OCI-LY3 (cell line): ENCODE results near the gene EYA2.

Source experiments
- H2AFZ ChIP-seq: fragments of 200-600, 300-600 bp; shearing (Covaris generic); 2 replicates; pipeline ENCODE4 v1.6.0; 2014; ENCODE audit warnings: antibody characterized with exemption, low read depth, low read length
- H3K27ac ChIP-seq: fragments of 200-600, 300-600 bp; sonication (generic); 2 replicates; pipeline ENCODE4 v1.5.1; 2014; ENCODE audit warnings: mild to moderate bottlenecking, low read length, moderate library complexity, mixed read lengths
- H3K27me3 ChIP-seq: fragments of 200-600, 300-600 bp; sonication (generic); 2 replicates; pipeline ENCODE4 v1.6.1; 2014; ENCODE audit warnings: low read depth, low read length, mixed read lengths
- H3K36me3 ChIP-seq: fragments of 200-600, 300-600 bp; sonication (generic); replicated peaks from 2 replicates; pipeline ENCODE3; 2014; ENCODE audit warnings: low read depth, low read length, mixed read lengths
- H3K4me1 ChIP-seq: fragments of 300-600, 200-600 bp; sonication (generic); 2 replicates; pipeline ENCODE4 v1.6.1; 2014; ENCODE audit warnings: low read length, mixed read lengths
- H3K4me2 ChIP-seq: fragments of 200-600, 300-600 bp; sonication (generic); 2 replicates; pipeline ENCODE4 v1.6.1; 2014; ENCODE audit warnings: low read length, mixed read lengths
- H3K4me3 ChIP-seq: fragments of 300-600, 200-600 bp; sonication (generic); 2 replicates; pipeline ENCODE4 v1.5.1; 2014; ENCODE audit warnings: antibody characterized with exemption, mild to moderate bottlenecking, low read length, moderate library complexity
- H3K79me2 ChIP-seq: fragments of 300-600, 200-600 bp; shearing (Covaris generic); 2 replicates; pipeline ENCODE4 v1.6.1; 2014; ENCODE audit warnings: mild to moderate bottlenecking, low read length, mixed read lengths
- H3K9ac ChIP-seq: fragments of 300-600, 200-600 bp; shearing (Covaris generic); 2 replicates; pipeline ENCODE4 v1.6.0; 2014; ENCODE audit warnings: mild to moderate bottlenecking, low read length, moderate library complexity
- H3K9me3 ChIP-seq: fragments of 200-600, 300-600 bp; shearing (Covaris generic); 2 replicates; pipeline ENCODE4 v1.6.1; 2014; ENCODE audit warnings: low read length, mixed read lengths; ENCODE audit not compliant: insufficient read depth
- H4K20me1 ChIP-seq: fragments of 200-600, 300-600 bp; sonication (generic); 2 replicates; pipeline ENCODE4 v1.6.1; 2016; ENCODE audit warnings: low read length, mixed read lengths; ENCODE audit not compliant: insufficient read depth
- CTCF ChIP-seq: fragments of 200-600, 300-600 bp; sonication (generic); IDR thresholded peaks from 2 replicates; pipeline ENCODE4 v1.5.1; 2014; ENCODE audit warnings: antibody characterized with exemption, low read length, low read depth
- EZH2phosphoT487 ChIP-seq: fragments of 200-600 bp; shearing (Covaris generic); IDR thresholded peaks from 2 replicates; pipeline ENCODE4 v1.6.1; 2018; ENCODE audit warnings: antibody characterized with exemption, mixed run types, low read depth

EYA2 gene

GRCh38 chr20:47133809-47134456 is 239.3 kb downstream of the EYA2 start:
- H3K4me1 ChIP-seq: no peaks in the 10 kb centered on the region
- TF ChIP-seq EZH2phosphoT487 (no peak), CTCF (no peak)
- peaks cover 16% of the 10 kb centered on the region; the same call in 1 of the 2 replicates for H3K27me3 ChIP-seq
- no peaks in the 10 kb centered on the region for H3K9me3 ChIP-seq
- no peaks in the 10 kb centered on the region for H3K79me2 ChIP-seq
- H2AFZ ChIP-seq: no peak overlapping the region
- no peaks in the 10 kb centered on the region for H3K36me3 ChIP-seq
- H4K20me1 ChIP-seq: no peaks in the 10 kb centered on the region
- H3K4me2 ChIP-seq: no peak overlapping the region
- no peak overlapping the region for H3K27ac ChIP-seq
- H3K4me3 ChIP-seq: no peak overlapping the region
- no peak overlapping the region for H3K9ac ChIP-seq

- Histone ChIP-seq H3K36me3 (no peaks in the 10 kb centered on the region), H3K4me2 (no peak overlapping the region), H3K27me3 (peaks cover 9% of the 10 kb centered on the region; the same call in 1 of the 2 replicates), H3K79me2 (no peaks in the 10 kb centered on the region), H4K20me1 (no peaks in the 10 kb centered on the region), H2AFZ (no peak overlapping the region), H3K27ac (no peak overlapping the region), H3K9ac (no peak overlapping the region), H3K9me3 (no peaks in the 10 kb centered on the region), H3K4me3 (no peak overlapping the region), H3K4me1 (no peaks in the 10 kb centered on the region)
- no peak for TF ChIP-seq CTCF
- no peak for TF ChIP-seq EZH2phosphoT487
Measured at GRCh38 chr20:47136782-47137181, 242.1 kb downstream of the EYA2 start.

- no peak for TF ChIP-seq EZH2phosphoT487
- TF ChIP-seq CTCF: no peak
- peaks cover 8% of the 10 kb centered on the region; the same call in 1 of the 2 replicates for H3K27me3 ChIP-seq
Measured at GRCh38 chr20:47137231-47137870, 242.7 kb downstream of the EYA2 start.

GRCh38 chr20:47139934-47140535 is 245.4 kb downstream of the EYA2 start:
- H3K4me2 ChIP-seq: no peak overlapping the region
- no peaks in the 10 kb centered on the region for H3K9me3 ChIP-seq
- no peaks in the 10 kb centered on the region for H3K4me1 ChIP-seq
- H3K79me2 ChIP-seq: no peaks in the 10 kb centered on the region
- no peak overlapping the region for H2AFZ ChIP-seq
- H3K27me3 ChIP-seq: 0 out of 2 replicates have a peak, but pooled peaks cover 4% of the 10 kb centered on the region
- H3K27ac ChIP-seq: no peak overlapping the region
- TF ChIP-seq EZH2phosphoT487 (no peak), CTCF (no peak)
- H3K4me3 ChIP-seq: no peak overlapping the region
- no peaks in the 10 kb centered on the region for H4K20me1 ChIP-seq
- H3K9ac ChIP-seq: no peak overlapping the region
- H3K36me3 ChIP-seq: no peaks in the 10 kb centered on the region

More at GRCh38 chr20:47137231-47137870, 242.7 kb downstream of the EYA2 start:
- Histone ChIP-seq H3K4me2 (no peak overlapping the region), H3K79me2 (no peaks in the 10 kb centered on the region), H3K27ac (no peak overlapping the region), H3K4me3 (no peak overlapping the region), H3K36me3 (no peaks in the 10 kb centered on the region), H3K4me1 (no peaks in the 10 kb centered on the region), H3K9ac (no peak overlapping the region), H3K9me3 (no peaks in the 10 kb centered on the region), H4K20me1 (no peaks in the 10 kb centered on the region), H2AFZ (no peak overlapping the region)
